ENCODE data around the gene RHOJ. TPM values are rescaled to one million over a fixed set of nuclear protein-coding genes. Genes with fewer than 3 reads are reported as not detected.

The RHOJ gene
- total RNA-seq, 1 donor, result 0.43 TPM

- TF ChIP-seq, protein P1, sequence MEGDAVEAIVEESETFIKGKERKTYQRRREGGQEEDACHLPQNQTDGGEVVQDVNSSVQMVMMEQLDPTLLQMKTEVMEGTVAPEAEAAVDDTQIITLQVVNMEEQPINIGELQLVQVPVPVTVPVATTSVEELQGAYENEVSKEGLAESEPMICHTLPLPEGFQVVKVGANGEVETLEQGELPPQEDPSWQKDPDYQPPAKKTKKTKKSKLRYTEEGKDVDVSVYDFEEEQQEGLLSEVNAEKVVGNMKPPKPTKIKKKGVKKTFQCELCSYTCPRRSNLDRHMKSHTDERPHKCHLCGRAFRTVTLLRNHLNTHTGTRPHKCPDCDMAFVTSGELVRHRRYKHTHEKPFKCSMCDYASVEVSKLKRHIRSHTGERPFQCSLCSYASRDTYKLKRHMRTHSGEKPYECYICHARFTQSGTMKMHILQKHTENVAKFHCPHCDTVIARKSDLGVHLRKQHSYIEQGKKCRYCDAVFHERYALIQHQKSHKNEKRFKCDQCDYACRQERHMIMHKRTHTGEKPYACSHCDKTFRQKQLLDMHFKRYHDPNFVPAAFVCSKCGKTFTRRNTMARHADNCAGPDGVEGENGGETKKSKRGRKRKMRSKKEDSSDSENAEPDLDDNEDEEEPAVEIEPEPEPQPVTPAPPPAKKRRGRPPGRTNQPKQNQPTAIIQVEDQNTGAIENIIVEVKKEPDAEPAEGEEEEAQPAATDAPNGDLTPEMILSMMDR (IDR thresholded peaks at IDR 0.05; ENCODE audit: insufficient read depth, low read depth, low read length), result no peak
- DNase-seq (ENCODE audit: low read depth), result no peak
Observed at GRCh38 chr14:63268771-63269170, 64.5 kb downstream of the RHOJ start.

DNA sequence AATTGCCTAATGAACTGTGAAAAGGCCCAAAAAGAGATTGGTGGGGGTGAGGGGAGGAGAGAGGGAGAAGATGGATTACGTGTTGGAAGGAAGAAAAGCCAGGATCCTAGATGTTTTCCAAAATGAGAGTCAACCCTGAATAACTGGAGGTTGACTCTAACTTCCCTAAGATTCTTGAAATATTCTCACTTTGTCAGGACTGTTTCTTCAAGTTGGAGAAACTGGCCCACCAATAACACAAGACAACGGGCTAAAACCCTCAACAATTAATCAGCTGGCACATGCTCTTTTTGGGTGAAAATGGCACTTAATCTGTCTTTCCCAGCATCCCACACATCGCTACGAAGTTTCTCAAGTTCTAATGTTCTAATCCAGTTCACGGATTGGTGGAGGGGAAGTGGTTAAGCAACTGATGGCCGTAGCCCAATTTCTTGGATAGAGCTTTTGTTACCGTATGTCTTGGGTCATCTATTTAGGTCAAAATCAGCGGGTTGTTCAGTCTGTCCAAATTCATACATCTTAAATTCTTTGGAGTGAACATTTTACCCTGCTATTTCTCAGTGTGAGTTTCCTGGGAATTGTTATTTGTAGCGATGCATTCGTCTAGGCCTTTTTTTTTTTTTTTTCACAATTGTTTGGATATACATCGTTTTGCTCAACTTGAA is 65.5 kb downstream of the RHOJ start:
- no peak for DNase-seq (ENCODE audit: low read depth)
- no peak overlapping the region for H3K4me3 ChIP-seq (ENCODE audit: low read depth, low read length)
- TF ChIP-seq, protein P1 (IDR thresholded peaks at IDR 0.05; ENCODE audit: insufficient read depth, low read depth, low read length), result no peak

More at GRCh38 chr14:63268771-63269170, 64.5 kb downstream of the RHOJ start:
- H3K4me3 ChIP-seq (ENCODE audit: low read depth, low read length), result no peak overlapping the region

GRCh38 chr14:63273129-63273528 is 68.9 kb downstream of the RHOJ start:
- DNase-seq (ENCODE audit: low read depth), result no peak
- no peak overlapping the region for H3K4me3 ChIP-seq (ENCODE audit: low read depth, low read length)
- TF ChIP-seq, protein P1 (IDR thresholded peaks at IDR 0.05; ENCODE audit: insufficient read depth, low read depth, low read length), result no peak

DNA sequence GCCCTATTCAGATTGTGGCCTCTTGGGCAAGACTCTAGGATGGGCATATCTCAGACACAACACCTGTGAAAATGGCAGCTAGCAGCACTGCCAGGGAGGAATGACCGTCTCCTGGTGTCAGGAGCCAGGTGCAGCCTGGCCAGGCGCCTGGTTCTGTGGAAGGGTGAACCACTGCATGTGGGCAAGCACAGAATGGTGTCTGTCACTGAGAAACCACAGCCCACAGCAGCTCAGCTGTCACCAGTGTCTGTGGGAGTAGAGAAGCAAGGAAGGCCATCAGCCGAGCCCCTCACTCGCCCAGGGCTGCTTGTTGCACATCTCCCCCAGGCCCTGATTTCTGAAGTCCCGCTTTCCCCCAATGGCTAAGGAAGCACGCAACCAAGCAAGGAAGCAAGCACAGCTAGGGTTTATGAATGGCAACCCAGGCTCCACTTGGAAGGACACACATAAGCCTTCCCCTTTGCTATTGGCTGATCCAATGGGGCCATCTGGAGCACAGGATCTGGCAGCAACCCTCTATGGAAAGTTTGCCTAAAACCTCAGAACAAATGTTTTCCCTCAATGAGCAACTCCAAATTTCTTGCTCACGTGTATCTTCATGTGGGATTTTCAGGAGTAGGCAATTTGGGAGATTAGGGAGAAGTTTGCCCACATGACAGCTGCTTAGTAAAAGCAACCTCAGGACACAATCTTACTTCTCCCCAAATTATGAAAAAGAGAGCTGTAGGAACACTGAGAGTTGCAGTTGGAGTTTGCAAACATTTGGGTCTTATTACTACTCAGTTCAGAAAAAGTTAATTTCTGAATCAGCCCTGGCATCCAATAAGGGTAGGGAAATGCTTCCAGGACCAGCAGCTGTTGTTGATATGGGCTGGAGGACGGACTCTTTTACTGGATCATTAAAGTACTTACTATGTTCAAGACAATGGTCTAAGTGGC is 69.7 kb downstream of the RHOJ start:
- no peak overlapping the region for H3K4me3 ChIP-seq (ENCODE audit: low read depth, low read length)
- TF ChIP-seq, protein P1 (IDR thresholded peaks at IDR 0.05; ENCODE audit: insufficient read depth, low read depth, low read length), result no peak
- DNase-seq (ENCODE audit: low read depth), result no peak

DNA sequence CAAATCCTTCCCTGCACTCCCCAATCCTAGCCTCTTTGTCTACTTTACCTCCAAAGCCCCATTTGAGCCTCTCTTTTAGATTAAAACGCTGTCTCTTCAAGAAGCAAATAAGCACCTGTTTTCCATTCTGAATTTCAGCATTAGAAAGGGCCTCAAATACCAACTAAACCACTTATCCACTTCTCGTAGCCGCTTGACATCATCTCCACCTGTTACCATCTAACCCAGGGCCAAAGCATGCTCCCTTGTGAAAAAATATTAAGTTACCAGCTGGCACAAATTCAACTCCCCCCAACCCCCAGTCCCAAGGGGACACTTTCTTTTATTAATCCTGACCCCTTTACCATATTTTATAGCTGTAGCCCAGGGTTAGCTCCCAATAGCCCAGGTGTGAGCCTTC is 71.4 kb downstream of the RHOJ start:
- TF ChIP-seq, protein P1 (IDR thresholded peaks at IDR 0.05; ENCODE audit: insufficient read depth, low read depth, low read length), result no peak
- DNase-seq (ENCODE audit: low read depth), result no peak
- no peak overlapping the region for H3K4me3 ChIP-seq (ENCODE audit: low read depth, low read length)

- no peak for DNase-seq (ENCODE audit: low read depth)
- TF ChIP-seq, protein P1 (IDR thresholded peaks at IDR 0.05; ENCODE audit: insufficient read depth, low read depth, low read length), result no peak
- H3K4me3 ChIP-seq (ENCODE audit: low read depth, low read length), result no peak overlapping the region
Observed at GRCh38 chr14:63276016-63276415, 71.8 kb downstream of the RHOJ start.

Measured in fibroblast of villous mesenchyme (primary cell).